Lower leg skin (tissue), 3 donors: ENCODE data around the gene DIRAS1.

Experiments used
- POLR2A ChIP-seq, 2 donors: fragments of 450-650 bp; IDR thresholded peaks; one replicate each; pipeline ENCODE4 v1.6.1; 2016 to 2017; ENCODE audit warnings: antibody characterized with exemption in 2 of 2, mild to moderate bottlenecking in 1 of 2, moderate library complexity in 1 of 2
- TF ChIP-seq, protein P1 (sequence below), 3 donors: fragments of 450-650 bp; IDR thresholded peaks; one replicate each; pipeline ENCODE4 v1.5.1; 2016; ENCODE audit warnings: antibody characterized with exemption in 3 of 3, mild to moderate bottlenecking in 3 of 3, moderate library complexity in 2 of 3

GRCh38 chr19:2735374-2735773 lies 14.2 kb upstream of the DIRAS1 start:
- TF ChIP-seq, protein P1, sequence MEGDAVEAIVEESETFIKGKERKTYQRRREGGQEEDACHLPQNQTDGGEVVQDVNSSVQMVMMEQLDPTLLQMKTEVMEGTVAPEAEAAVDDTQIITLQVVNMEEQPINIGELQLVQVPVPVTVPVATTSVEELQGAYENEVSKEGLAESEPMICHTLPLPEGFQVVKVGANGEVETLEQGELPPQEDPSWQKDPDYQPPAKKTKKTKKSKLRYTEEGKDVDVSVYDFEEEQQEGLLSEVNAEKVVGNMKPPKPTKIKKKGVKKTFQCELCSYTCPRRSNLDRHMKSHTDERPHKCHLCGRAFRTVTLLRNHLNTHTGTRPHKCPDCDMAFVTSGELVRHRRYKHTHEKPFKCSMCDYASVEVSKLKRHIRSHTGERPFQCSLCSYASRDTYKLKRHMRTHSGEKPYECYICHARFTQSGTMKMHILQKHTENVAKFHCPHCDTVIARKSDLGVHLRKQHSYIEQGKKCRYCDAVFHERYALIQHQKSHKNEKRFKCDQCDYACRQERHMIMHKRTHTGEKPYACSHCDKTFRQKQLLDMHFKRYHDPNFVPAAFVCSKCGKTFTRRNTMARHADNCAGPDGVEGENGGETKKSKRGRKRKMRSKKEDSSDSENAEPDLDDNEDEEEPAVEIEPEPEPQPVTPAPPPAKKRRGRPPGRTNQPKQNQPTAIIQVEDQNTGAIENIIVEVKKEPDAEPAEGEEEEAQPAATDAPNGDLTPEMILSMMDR (IDR thresholded peaks at IDR 0.05): no peak
- no peak for TF ChIP-seq POLR2A (IDR thresholded peaks at IDR 0.05)
